HEK293 (cell line): ENCODE measurements around the gene ATF2.

Experiments
- CTCF ChIA-PET: fragments of 350-600 bp; formaldehyde crosslinking; extraction: SDS; loops from one replicate; lab custom pipeline; 2021; ENCODE audit warnings: antibody characterized with exemption; lab: Yijun Ruan, JAX
- POLR2A ChIA-PET: fragments of 300-600 bp; formaldehyde crosslinking; extraction: SDS; loops from one replicate; lab custom pipeline; 2020; ENCODE audit warnings: antibody characterized with exemption, inconsistent platforms; lab: Yijun Ruan, JAX
- H3K27ac ChIP-seq: fragments of 200-500 bp; sonication (Bioruptor generic); 2 replicates; pipeline ENCODE4 v1.5.1; 2014; ENCODE audit warnings: low read depth, low read length, control low read depth, inconsistent platforms; ENCODE audit errors: extremely low read depth
- H3K36me3 ChIP-seq, 2 experiments: fragments of 200-500 bp in 1 of 2; sonication (Bioruptor generic) in 1 of 2; 1 replicate in 1 of 2; 2 replicates in 1 of 2; pipeline ENCODE4 v1.5.1; 2014 to 2017; ENCODE audit warnings: inconsistent platforms in 2 of 2, low read length in 2 of 2; ENCODE audit not compliant: control insufficient read depth in 2 of 2, insufficient read depth in 1 of 2
- H3K4me1 ChIP-seq: fragments of 200-500 bp; sonication (Bioruptor generic); 2 replicates; pipeline ENCODE4 v1.5.1; 2014; ENCODE audit warnings: mild to moderate bottlenecking, low read length, inconsistent platforms; ENCODE audit not compliant: control insufficient read depth, insufficient read depth
- H3K4me3 ChIP-seq: 2 replicates; pipeline ENCODE4 v1.5.1; 2011; ENCODE audit warnings: low read depth, mild to moderate bottlenecking, control low read depth, low read length, moderate library complexity
- H3K9me3 ChIP-seq: fragments of 200-500 bp; sonication (Bioruptor generic); 2 replicates; pipeline ENCODE4 v1.5.1; 2014; ENCODE audit warnings: low read depth, low read length, inconsistent platforms; ENCODE audit not compliant: control insufficient read depth, insufficient read depth
- KLF1 ChIP-seq: fragments of 450-650 bp; formaldehyde crosslinking; IDR thresholded peaks from 2 replicates; pipeline ENCODE4 v1.5.1; 2016; ENCODE audit warnings: missing biosample characterization, missing genetic modification characterization
- OVOL3 ChIP-seq: fragments of 450-650 bp; formaldehyde crosslinking; IDR thresholded peaks from 2 replicates; pipeline ENCODE4 v1.5.1; 2016; ENCODE audit warnings: missing biosample characterization, missing genetic modification characterization
- REST ChIP-seq: fragments of 450-650 bp; formaldehyde crosslinking; IDR thresholded peaks from 2 replicates; pipeline ENCODE4 v1.5.1; 2016; ENCODE audit warnings: missing biosample characterization, missing genetic modification characterization
- YY1 ChIP-seq: fragments of 450-650 bp; formaldehyde crosslinking; IDR thresholded peaks from 2 replicates; pipeline ENCODE4 v1.5.1; 2018; ENCODE audit warnings: missing biosample characterization, missing genetic modification characterization
- ZBTB11 ChIP-seq: fragments of 450-650 bp; formaldehyde crosslinking; conservative IDR thresholded peaks from 2 replicates; pipeline ENCODE4 v1.5.1; 2016; ENCODE audit warnings: low read depth, missing biosample characterization, missing genetic modification characterization
- ZBTB8A ChIP-seq: fragments of 450-650 bp; formaldehyde crosslinking; IDR thresholded peaks from 2 replicates; pipeline ENCODE4 v1.5.1; 2016; ENCODE audit warnings: missing biosample characterization, missing genetic modification characterization
- ZNF140 ChIP-seq: fragments of 450-650 bp; formaldehyde crosslinking; IDR thresholded peaks from 2 replicates; pipeline ENCODE4 v1.5.1; 2016; ENCODE audit warnings: missing biosample characterization, missing genetic modification characterization
- ZNF16 ChIP-seq: fragments of 450-650 bp; formaldehyde crosslinking; IDR thresholded peaks from 2 replicates; pipeline ENCODE4 v1.5.1; 2016; ENCODE audit warnings: low read depth, missing biosample characterization, missing genetic modification characterization
- ZNF311 ChIP-seq: fragments of 450-650 bp; formaldehyde crosslinking; IDR thresholded peaks from 2 replicates; pipeline ENCODE4 v1.5.1; 2017; ENCODE audit warnings: missing biosample characterization, missing genetic modification characterization, borderline replicate concordance
- ZNF394 ChIP-seq: fragments of 450-650 bp; formaldehyde crosslinking; IDR thresholded peaks from 2 replicates; pipeline ENCODE4 v1.5.1; 2016; ENCODE audit warnings: missing biosample characterization, missing genetic modification characterization, mild to moderate bottlenecking, moderate library complexity, borderline replicate concordance
- ZNF423 ChIP-seq: fragments of 450-650 bp; formaldehyde crosslinking; IDR thresholded peaks from 2 replicates; pipeline ENCODE4 v1.5.1; 2016; ENCODE audit warnings: missing biosample characterization, missing genetic modification characterization
- ZNF426 ChIP-seq: fragments of 450-650 bp; formaldehyde crosslinking; IDR thresholded peaks from 2 replicates; pipeline ENCODE4 v1.5.1; 2017; ENCODE audit warnings: missing biosample characterization, missing genetic modification characterization, mild to moderate bottlenecking, inconsistent platforms, moderate library complexity
- ZNF518A ChIP-seq: fragments of 450-650 bp; formaldehyde crosslinking; conservative IDR thresholded peaks from 2 replicates; pipeline ENCODE4 v1.5.1; 2016; ENCODE audit warnings: low read depth, missing biosample characterization, missing genetic modification characterization
- ZNF555 ChIP-seq: fragments of 450-650 bp; formaldehyde crosslinking; conservative IDR thresholded peaks from 2 replicates; pipeline ENCODE4 v1.5.1; 2017; ENCODE audit warnings: missing biosample characterization, mild to moderate bottlenecking, missing genetic modification characterization, inconsistent platforms
- ZNF623 ChIP-seq: fragments of 450-650 bp; formaldehyde crosslinking; IDR thresholded peaks from 2 replicates; pipeline ENCODE4 v1.5.1; 2016; ENCODE audit warnings: missing biosample characterization, missing genetic modification characterization
- ZNF654 ChIP-seq: fragments of 450-650 bp; formaldehyde crosslinking; IDR thresholded peaks from 2 replicates; pipeline ENCODE4 v1.5.1; 2016; ENCODE audit warnings: low read depth, missing biosample characterization, missing genetic modification characterization
- ZSCAN16 ChIP-seq: fragments of 450-650 bp; formaldehyde crosslinking; IDR thresholded peaks from 2 replicates; pipeline ENCODE4 v1.5.1; 2016; ENCODE audit warnings: missing biosample characterization, missing genetic modification characterization

The ATF2 gene

GRCh38 chr2:175026385-175026784 lies 141.6 kb downstream of the ATF2 start:
- CTCF ChIA-PET, result interaction anchor here (0.6 to 0.8 kb wide), 3 partner anchors 15 to 780 kb away, joined by 3 read pairs; no protein-coding TSS in a partner anchor
- Histone ChIP-seq H3K27ac (no peak overlapping the region), H3K4me1 (no peaks in the 10 kb centered on the region)
- TF ChIP-seq ZBTB11 (peak; percentile 46; the same call in 1 of the 2 replicates), ZNF555 (peak; percentile 49), ZNF423 (tag by site-specific recombination) (no peak), ZNF623 (tag by site-specific recombination) (peak; percentile 29; the same call in 1 of the 2 replicates), ZNF426 (tag by site-specific recombination) (peak; percentile 55), ZNF140 (tag by site-specific recombination) (peak; percentile 35; the same call in 1 of the 2 replicates), ZNF518A (tag by site-specific recombination) (peak; percentile 49; the same call in 1 of the 2 replicates), YY1 (tag by site-specific recombination) (no peak), ZNF16 (no peak), REST (tag by site-specific recombination) (0 out of 2 replicates have a peak, but pooled peaks have one; percentile 19), ZNF311 (no peak), ZSCAN16 (tag by site-specific recombination) (no peak), ZNF394 (tag by site-specific recombination) (peak; percentile 69; the same call in 1 of the 2 replicates), OVOL3 (no peak), ZNF654 (tag by site-specific recombination) (0 out of 2 replicates have a peak, but pooled peaks have one; percentile 13), ZBTB8A (tag by site-specific recombination) (peak; percentile 32; the same call in 1 of the 2 replicates), KLF1 (tag by site-specific recombination) (no peak)
- TF ChIP-seq, all 188 proteins: peak for 10
- H3K9me3 ChIP-seq, result no peaks in the 10 kb centered on the region
- H3K36me3 ChIP-seq, result no peaks in the 10 kb centered on the region
- no peak overlapping the region for H3K4me3 ChIP-seq
- POLR2A ChIA-PET, result interaction anchor here (0.7 kb wide), 1 partner anchor 169 kb away, joined by 3 read pairs; no protein-coding TSS in a partner anchor
